Measurements from ENCODE around the gene EFCAB5.

DNA sequence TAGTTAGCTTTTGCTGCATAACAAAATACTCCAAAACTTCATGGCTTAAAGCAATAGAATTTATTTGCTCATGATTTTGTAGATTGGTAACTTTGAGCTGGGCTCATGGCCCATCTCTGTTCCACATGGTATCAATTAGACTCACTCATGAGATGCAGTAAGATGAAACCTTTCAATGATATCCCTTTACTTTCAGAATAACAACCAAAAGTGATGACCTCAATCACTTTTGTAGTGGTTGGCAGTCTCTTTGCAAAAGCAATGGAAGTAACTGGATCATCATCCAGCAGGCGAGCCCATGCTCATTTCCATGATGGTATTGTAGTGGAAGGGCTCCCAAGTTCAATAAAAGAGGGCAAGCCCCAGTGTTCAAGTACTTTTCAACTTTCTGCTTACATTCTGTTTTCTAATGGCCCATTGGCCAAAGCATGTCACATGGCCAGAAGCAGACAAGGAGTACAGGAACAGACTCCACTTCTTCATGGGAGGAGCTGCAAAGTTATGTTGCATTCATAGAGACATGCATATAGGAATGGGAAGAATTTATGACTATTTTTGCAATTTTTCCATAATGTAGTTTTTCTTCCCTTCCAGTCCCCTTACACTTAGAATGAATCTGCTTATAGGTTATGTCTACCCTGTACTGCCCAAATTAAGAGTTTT, 41.7 kb downstream of the EFCAB5 start:
- no peak for TF ChIP-seq ZFP41 (CRISPR knock-in tag; IDR thresholded peaks at IDR 0.05; ENCODE audit: borderline replicate concordance)
- no peak for TF ChIP-seq POLR2AphosphoS5 (IDR thresholded peaks at IDR 0.05; ENCODE audit: low read depth, low read length)
- no peak for TF ChIP-seq SRF (IDR thresholded peaks at IDR 0.05; ENCODE audit: low read depth, low read length)
- no peak for TF ChIP-seq CREB1 (IDR thresholded peaks at IDR 0.05)
- TF ChIP-seq CREB1 (CRISPR knock-in tag; IDR thresholded peaks at IDR 0.05) = no peak
- TF ChIP-seq, protein P1, sequence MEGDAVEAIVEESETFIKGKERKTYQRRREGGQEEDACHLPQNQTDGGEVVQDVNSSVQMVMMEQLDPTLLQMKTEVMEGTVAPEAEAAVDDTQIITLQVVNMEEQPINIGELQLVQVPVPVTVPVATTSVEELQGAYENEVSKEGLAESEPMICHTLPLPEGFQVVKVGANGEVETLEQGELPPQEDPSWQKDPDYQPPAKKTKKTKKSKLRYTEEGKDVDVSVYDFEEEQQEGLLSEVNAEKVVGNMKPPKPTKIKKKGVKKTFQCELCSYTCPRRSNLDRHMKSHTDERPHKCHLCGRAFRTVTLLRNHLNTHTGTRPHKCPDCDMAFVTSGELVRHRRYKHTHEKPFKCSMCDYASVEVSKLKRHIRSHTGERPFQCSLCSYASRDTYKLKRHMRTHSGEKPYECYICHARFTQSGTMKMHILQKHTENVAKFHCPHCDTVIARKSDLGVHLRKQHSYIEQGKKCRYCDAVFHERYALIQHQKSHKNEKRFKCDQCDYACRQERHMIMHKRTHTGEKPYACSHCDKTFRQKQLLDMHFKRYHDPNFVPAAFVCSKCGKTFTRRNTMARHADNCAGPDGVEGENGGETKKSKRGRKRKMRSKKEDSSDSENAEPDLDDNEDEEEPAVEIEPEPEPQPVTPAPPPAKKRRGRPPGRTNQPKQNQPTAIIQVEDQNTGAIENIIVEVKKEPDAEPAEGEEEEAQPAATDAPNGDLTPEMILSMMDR (CRISPR knock-in tag; IDR thresholded peaks at IDR 0.05) = no peak
- TF ChIP-seq ZNF263 (CRISPR knock-in tag; IDR thresholded peaks at IDR 0.05) = no peak
- TF ChIP-seq MTF2 (CRISPR knock-in tag; IDR thresholded peaks at IDR 0.05; ENCODE audit: borderline replicate concordance) = no peak
- TF ChIP-seq IRF2 (CRISPR knock-in tag; IDR thresholded peaks at IDR 0.05) = no peak
- no peak for TF ChIP-seq ZNF446 (CRISPR knock-in tag; IDR thresholded peaks at IDR 0.05)
- no peak for TF ChIP-seq HMG20A (CRISPR knock-in tag; IDR thresholded peaks at IDR 0.05; ENCODE audit: borderline replicate concordance)
- no peak for TF ChIP-seq NFE2L1 (CRISPR knock-in tag; IDR thresholded peaks at IDR 0.05; ENCODE audit: borderline replicate concordance)
- TF ChIP-seq, protein P2, sequence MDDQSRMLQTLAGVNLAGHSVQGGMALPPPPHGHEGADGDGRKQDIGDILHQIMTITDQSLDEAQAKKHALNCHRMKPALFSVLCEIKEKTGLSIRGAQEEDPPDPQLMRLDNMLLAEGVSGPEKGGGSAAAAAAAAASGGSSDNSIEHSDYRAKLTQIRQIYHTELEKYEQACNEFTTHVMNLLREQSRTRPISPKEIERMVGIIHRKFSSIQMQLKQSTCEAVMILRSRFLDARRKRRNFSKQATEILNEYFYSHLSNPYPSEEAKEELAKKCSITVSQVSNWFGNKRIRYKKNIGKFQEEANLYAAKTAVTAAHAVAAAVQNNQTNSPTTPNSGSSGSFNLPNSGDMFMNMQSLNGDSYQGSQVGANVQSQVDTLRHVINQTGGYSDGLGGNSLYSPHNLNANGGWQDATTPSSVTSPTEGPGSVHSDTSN (CRISPR knock-in tag; IDR thresholded peaks at IDR 0.05; ENCODE audit: borderline replicate concordance) = no peak
- TF ChIP-seq, protein P3, sequence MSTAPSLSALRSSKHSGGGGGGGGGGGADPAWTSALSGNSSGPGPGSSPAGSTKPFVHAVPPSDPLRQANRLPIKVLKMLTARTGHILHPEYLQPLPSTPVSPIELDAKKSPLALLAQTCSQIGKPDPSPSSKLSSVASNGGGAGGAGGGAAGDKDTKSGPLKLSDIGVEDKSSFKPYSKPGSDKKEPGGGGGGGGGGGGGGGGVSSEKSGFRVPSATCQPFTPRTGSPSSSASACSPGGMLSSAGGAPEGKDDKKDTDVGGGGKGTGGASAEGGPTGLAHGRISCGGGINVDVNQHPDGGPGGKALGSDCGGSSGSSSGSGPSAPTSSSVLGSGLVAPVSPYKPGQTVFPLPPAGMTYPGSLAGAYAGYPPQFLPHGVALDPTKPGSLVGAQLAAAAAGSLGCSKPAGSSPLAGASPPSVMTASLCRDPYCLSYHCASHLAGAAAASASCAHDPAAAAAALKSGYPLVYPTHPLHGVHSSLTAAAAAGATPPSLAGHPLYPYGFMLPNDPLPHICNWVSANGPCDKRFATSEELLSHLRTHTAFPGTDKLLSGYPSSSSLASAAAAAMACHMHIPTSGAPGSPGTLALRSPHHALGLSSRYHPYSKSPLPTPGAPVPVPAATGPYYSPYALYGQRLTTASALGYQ (CRISPR knock-in tag; IDR thresholded peaks at IDR 0.05) = no peak
- TF ChIP-seq HDAC2 (CRISPR knock-in tag; IDR thresholded peaks at IDR 0.05) = no peak
